Measurements from ENCODE around the gene FBXO42. TPM values are rescaled to one million over a fixed set of nuclear protein-coding genes. Genes with fewer than 3 reads are reported as not detected.

The FBXO42 gene
- total and polyA plus RNA-seq, 2 donors (not counting 3 experiments of a cell fraction or from before 2014, with no cell fraction given) = 16.3 to 20.4 TPM

GRCh38 chr1:16367258-16367967 lies 15.1 kb upstream of the FBXO42 start:
- Histone ChIP-seq H3K9me1 (replicated peaks; ENCODE audit: control insufficient read depth, extremely low read depth, insufficient read depth, low read length) (no peaks in the 10 kb centered on the region), H3K27me3 (ENCODE audit: control insufficient read depth in 2 of 2, insufficient read depth in 2 of 2, low read length in 2 of 2) (no peaks in the 10 kb centered on the region), H3K27ac (ENCODE audit: insufficient read depth, low read depth, low read length) (peak overlapping the region; percentile 85), H3K79me2 (ENCODE audit: control insufficient read depth, insufficient read depth, low read length) (peaks cover 44% of the 10 kb centered on the region), H4K20me1 (replicated peaks; ENCODE audit: control insufficient read depth, extremely low read depth, insufficient read depth, low read length) (no peaks in the 10 kb centered on the region), H3K9me3 (replicated peaks; ENCODE audit: control insufficient read depth, insufficient read depth, low read length) (no peaks in the 10 kb centered on the region), H3K4me3 (replicated peaks in 1 of 3; ENCODE audit: insufficient read depth in 1 of 3, low read depth in 1 of 3, low read length in 3 of 3) (peak overlapping the region; percentile 79 to 94 (median 88)), H3K36me3 (ENCODE audit: control insufficient read depth in 2 of 2, extremely low read depth in 1 of 2, insufficient read depth in 2 of 2, low read length in 2 of 2) (no peaks in the 10 kb centered on the region), H3K9ac (replicated peaks; ENCODE audit: extremely low read depth, insufficient read depth, low read length) (peak overlapping the region; percentile 95), H2AFZ (ENCODE audit: low read depth, low read length) (peak overlapping the region; percentile 32), H3K4me2 (ENCODE audit: insufficient read depth, low read length) (peak overlapping the region; percentile 80), H3K4me1 (ENCODE audit: control insufficient read depth, extremely low read depth, insufficient read depth, low read length) (peaks cover 28% of the 10 kb centered on the region)
- DNase-seq (ENCODE audit: low read depth, low spot score) (peak; percentile 94), FAIRE-seq (no peak)
- dilution Hi-C loops (cut with MboI; ENCODE audit: extremely low pct_ligation_motif_present, low sequenced_read_pairs) = no loop called here
- intact Hi-C loops (cut with micrococcal nuclease) = loop anchor here (1.0 to 2.0 kb wide), 4 partner anchors 8 to 223 kb away; partner anchors contain the start of gene NECAP2
- TSS peak; percentile 35 for BruUV-seq (replicated peaks)
- POLR2A ChIA-PET = interaction anchor here (0.7 to 1.1 kb wide), 3 partner anchors 19 to 294 kb away, joined by 3 to 4 read pairs (median 3); partner anchors contain the start of gene FAM131C
- CTCF ChIA-PET = interaction anchor here (0.6 to 3.0 kb wide), 6 partner anchors 19 to 285 kb away, joined by 3 to 19 read pairs (median 4); partner anchors contain the start of gene NECAP2
- TF ChIP-seq GATA2 (IDR thresholded peaks at IDR 0.05; ENCODE audit: insufficient read depth, insufficient read length, low read depth, low read length) (no peak), POLR2A (IDR thresholded peaks at IDR 0.05; ENCODE audit: low read depth, low read length) (peak; percentile 85), FOS (IDR thresholded peaks at IDR 0.05; ENCODE audit: borderline replicate concordance, insufficient read depth, low read length) (no peak), MYC (IDR thresholded peaks at IDR 0.05; ENCODE audit: low read depth, low read length) (no peak), MAX (IDR thresholded peaks at IDR 0.05; ENCODE audit: insufficient read depth, insufficient read length) (no peak), POLR2AphosphoS5 (IDR thresholded peaks at IDR 0.05; ENCODE audit: insufficient read depth, low read depth, low read length) (peak; percentile 75), JUN (IDR thresholded peaks at IDR 0.05; ENCODE audit: borderline replicate concordance, insufficient read depth, insufficient read length, low read depth) (no peak), EZH2 (IDR thresholded peaks at IDR 0.05; ENCODE audit: borderline replicate concordance, low read depth, low read length, severe bottlenecking) (no peak), CTCF (IDR thresholded peaks at IDR 0.05; ENCODE audit: extremely low read depth in 1 of 2, insufficient read depth in 1 of 2, low read depth in 1 of 2, low read length in 2 of 2) (no peak)

All from endothelial cell of umbilical vein (primary cell).